ENCODE data around the gene KRTAP3-3.
A peak's percentile ranks its signal among the peaks of the same experiment; 100 is the strongest.

The KRTAP3-3 gene

DNA sequence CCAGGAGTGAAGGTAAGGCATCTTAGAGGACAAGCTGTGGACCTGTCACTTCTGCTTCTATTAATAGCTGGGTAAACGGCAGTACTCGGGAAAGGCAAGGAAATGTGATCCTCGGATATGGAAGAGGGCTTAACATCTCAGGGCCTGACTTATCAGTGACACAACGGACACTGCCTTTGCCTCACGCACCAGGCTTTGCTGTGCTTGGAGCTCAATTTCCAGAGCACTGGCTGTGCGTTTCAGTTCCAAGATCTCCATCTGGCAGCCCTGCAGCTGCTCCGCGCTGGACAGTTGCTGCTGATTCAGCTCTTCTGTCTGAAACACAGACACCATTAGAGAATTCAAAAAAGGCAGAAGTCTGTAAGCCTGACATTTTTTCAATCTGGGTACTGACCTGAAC is 13.4 kb downstream of the KRTAP3-3 start:
- TF ChIP-seq RARB (CRISPR knock-in tag; IDR thresholded peaks at IDR 0.05) (no peak), ARNTL (CRISPR knock-in tag; IDR thresholded peaks at IDR 0.05; ENCODE audit: borderline replicate concordance, low read depth) (no peak), BACH2 (CRISPR knock-in tag; IDR thresholded peaks at IDR 0.05; ENCODE audit: borderline replicate concordance) (no peak), CSDC2 (CRISPR knock-in tag; IDR thresholded peaks at IDR 0.05) (no peak), ZFP3 (CRISPR knock-in tag; IDR thresholded peaks at IDR 0.05) (no peak), PPARA (CRISPR knock-in tag; IDR thresholded peaks at IDR 0.05; ENCODE audit: borderline replicate concordance) (no peak), TOX (CRISPR knock-in tag; IDR thresholded peaks at IDR 0.05; ENCODE audit: borderline replicate concordance) (no peak), GLIS3 (CRISPR knock-in tag; IDR thresholded peaks at IDR 0.05) (no peak), ESRRG (CRISPR knock-in tag; IDR thresholded peaks at IDR 0.05) (no peak)
- TF ChIP-seq, protein P1, sequence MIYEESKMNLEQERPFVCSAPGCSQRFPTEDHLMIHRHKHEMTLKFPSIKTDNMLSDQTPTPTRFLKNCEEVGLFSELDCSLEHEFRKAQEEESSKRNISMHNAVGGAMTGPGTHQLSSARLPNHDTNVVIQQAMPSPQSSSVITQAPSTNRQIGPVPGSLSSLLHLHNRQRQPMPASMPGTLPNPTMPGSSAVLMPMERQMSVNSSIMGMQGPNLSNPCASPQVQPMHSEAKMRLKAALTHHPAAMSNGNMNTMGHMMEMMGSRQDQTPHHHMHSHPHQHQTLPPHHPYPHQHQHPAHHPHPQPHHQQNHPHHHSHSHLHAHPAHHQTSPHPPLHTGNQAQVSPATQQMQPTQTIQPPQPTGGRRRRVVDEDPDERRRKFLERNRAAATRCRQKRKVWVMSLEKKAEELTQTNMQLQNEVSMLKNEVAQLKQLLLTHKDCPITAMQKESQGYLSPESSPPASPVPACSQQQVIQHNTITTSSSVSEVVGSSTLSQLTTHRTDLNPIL (CRISPR knock-in tag; IDR thresholded peaks at IDR 0.05; ENCODE audit: low read depth) = no peak
- TF ChIP-seq, protein P2, sequence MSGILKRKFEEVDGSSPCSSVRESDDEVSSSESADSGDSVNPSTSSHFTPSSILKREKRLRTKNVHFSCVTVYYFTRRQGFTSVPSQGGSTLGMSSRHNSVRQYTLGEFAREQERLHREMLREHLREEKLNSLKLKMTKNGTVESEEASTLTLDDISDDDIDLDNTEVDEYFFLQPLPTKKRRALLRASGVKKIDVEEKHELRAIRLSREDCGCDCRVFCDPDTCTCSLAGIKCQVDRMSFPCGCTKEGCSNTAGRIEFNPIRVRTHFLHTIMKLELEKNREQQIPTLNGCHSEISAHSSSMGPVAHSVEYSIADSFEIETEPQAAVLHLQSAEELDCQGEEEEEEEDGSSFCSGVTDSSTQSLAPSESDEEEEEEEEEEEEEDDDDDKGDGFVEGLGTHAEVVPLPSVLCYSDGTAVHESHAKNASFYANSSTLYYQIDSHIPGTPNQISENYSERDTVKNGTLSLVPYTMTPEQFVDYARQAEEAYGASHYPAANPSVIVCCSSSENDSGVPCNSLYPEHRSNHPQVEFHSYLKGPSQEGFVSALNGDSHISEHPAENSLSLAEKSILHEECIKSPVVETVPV (CRISPR knock-in tag; IDR thresholded peaks at IDR 0.05) = no peak
- TF ChIP-seq, protein P3, sequence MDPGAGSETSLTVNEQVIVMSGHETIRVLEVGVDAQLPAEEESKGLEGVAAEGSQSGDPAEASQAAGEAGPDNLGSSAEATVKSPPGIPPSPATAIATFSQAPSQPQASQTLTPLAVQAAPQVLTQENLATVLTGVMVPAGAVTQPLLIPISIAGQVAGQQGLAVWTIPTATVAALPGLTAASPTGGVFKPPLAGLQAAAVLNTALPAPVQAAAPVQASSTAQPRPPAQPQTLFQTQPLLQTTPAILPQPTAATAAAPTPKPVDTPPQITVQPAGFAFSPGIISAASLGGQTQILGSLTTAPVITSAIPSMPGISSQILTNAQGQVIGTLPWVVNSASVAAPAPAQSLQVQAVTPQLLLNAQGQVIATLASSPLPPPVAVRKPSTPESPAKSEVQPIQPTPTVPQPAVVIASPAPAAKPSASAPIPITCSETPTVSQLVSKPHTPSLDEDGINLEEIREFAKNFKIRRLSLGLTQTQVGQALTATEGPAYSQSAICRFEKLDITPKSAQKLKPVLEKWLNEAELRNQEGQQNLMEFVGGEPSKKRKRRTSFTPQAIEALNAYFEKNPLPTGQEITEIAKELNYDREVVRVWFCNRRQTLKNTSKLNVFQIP (CRISPR knock-in tag; IDR thresholded peaks at IDR 0.05; ENCODE audit: borderline replicate concordance, low read depth) = no peak
- peak; percentile 21 for ATAC-seq

DNA sequence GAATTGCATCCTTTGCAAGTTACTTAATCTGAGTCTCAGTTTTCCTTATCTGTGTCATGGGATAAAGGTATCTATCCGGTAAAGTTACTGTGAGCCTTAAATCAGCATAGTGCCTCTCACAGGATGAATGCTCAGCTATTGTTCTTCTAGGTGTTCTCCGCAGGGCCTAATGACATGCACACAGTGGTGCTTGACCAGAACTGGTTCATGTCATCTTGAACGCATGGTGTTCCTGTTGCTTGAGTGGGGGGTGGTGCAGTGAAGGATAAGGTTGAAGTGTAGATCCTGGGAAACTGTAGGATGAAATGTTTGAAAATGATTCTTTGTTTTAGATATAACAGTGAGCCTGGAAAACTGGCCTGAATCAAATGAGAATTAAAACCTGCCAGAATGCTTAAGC is 13.8 kb downstream of the KRTAP3-3 start:
- TF ChIP-seq ISL1 (CRISPR knock-in tag; IDR thresholded peaks at IDR 0.05) (no peak), OSR1 (CRISPR knock-in tag; IDR thresholded peaks at IDR 0.05) (no peak), ZFP3 (CRISPR knock-in tag; IDR thresholded peaks at IDR 0.05) (no peak), TOX (CRISPR knock-in tag; IDR thresholded peaks at IDR 0.05; ENCODE audit: borderline replicate concordance) (no peak), TCF4 (CRISPR knock-in tag; IDR thresholded peaks at IDR 0.05; ENCODE audit: borderline replicate concordance) (no peak), ZNF565 (CRISPR knock-in tag; conservative IDR thresholded peaks at IDR 0.05; ENCODE audit: low read depth) (no peak), RARB (CRISPR knock-in tag; IDR thresholded peaks at IDR 0.05) (no peak), ARNTL (CRISPR knock-in tag; IDR thresholded peaks at IDR 0.05; ENCODE audit: borderline replicate concordance, low read depth) (no peak), ZC3H10 (CRISPR knock-in tag; IDR thresholded peaks at IDR 0.05) (no peak), PPARA (CRISPR knock-in tag; IDR thresholded peaks at IDR 0.05; ENCODE audit: borderline replicate concordance) (no peak), CSDC2 (CRISPR knock-in tag; IDR thresholded peaks at IDR 0.05) (no peak)
- TF ChIP-seq, protein P4, sequence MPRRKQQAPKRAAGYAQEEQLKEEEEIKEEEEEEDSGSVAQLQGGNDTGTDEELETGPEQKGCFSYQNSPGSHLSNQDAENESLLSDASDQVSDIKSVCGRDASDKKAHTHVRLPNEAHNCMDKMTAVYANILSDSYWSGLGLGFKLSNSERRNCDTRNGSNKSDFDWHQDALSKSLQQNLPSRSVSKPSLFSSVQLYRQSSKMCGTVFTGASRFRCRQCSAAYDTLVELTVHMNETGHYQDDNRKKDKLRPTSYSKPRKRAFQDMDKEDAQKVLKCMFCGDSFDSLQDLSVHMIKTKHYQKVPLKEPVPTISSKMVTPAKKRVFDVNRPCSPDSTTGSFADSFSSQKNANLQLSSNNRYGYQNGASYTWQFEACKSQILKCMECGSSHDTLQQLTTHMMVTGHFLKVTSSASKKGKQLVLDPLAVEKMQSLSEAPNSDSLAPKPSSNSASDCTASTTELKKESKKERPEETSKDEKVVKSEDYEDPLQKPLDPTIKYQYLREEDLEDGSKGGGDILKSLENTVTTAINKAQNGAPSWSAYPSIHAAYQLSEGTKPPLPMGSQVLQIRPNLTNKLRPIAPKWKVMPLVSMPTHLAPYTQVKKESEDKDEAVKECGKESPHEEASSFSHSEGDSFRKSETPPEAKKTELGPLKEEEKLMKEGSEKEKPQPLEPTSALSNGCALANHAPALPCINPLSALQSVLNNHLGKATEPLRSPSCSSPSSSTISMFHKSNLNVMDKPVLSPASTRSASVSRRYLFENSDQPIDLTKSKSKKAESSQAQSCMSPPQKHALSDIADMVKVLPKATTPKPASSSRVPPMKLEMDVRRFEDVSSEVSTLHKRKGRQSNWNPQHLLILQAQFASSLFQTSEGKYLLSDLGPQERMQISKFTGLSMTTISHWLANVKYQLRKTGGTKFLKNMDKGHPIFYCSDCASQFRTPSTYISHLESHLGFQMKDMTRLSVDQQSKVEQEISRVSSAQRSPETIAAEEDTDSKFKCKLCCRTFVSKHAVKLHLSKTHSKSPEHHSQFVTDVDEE (CRISPR knock-in tag; IDR thresholded peaks at IDR 0.05) = no peak
- TF ChIP-seq, protein P5, sequence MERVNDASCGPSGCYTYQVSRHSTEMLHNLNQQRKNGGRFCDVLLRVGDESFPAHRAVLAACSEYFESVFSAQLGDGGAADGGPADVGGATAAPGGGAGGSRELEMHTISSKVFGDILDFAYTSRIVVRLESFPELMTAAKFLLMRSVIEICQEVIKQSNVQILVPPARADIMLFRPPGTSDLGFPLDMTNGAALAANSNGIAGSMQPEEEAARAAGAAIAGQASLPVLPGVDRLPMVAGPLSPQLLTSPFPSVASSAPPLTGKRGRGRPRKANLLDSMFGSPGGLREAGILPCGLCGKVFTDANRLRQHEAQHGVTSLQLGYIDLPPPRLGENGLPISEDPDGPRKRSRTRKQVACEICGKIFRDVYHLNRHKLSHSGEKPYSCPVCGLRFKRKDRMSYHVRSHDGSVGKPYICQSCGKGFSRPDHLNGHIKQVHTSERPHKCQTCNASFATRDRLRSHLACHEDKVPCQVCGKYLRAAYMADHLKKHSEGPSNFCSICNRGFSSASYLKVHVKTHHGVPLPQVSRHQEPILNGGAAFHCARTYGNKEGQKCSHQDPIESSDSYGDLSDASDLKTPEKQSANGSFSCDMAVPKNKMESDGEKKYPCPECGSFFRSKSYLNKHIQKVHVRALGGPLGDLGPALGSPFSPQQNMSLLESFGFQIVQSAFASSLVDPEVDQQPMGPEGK (CRISPR knock-in tag; IDR thresholded peaks at IDR 0.05; ENCODE audit: borderline replicate concordance) = no peak
- TF ChIP-seq, protein P2 (CRISPR knock-in tag; IDR thresholded peaks at IDR 0.05) = no peak
- TF ChIP-seq, protein P1 (CRISPR knock-in tag; IDR thresholded peaks at IDR 0.05; ENCODE audit: low read depth) = no peak
- no peak for ATAC-seq
